Embryonic facial prominence (tissue), 1 donor: ENCODE data around the gene MTCH2.

Experiments
- DNase-seq: peaks from one replicate; pipeline ENCODE4 v3.0.0-alpha.2; 2016; ENCODE audit errors: extremely low spot score

The MTCH2 gene

DNA sequence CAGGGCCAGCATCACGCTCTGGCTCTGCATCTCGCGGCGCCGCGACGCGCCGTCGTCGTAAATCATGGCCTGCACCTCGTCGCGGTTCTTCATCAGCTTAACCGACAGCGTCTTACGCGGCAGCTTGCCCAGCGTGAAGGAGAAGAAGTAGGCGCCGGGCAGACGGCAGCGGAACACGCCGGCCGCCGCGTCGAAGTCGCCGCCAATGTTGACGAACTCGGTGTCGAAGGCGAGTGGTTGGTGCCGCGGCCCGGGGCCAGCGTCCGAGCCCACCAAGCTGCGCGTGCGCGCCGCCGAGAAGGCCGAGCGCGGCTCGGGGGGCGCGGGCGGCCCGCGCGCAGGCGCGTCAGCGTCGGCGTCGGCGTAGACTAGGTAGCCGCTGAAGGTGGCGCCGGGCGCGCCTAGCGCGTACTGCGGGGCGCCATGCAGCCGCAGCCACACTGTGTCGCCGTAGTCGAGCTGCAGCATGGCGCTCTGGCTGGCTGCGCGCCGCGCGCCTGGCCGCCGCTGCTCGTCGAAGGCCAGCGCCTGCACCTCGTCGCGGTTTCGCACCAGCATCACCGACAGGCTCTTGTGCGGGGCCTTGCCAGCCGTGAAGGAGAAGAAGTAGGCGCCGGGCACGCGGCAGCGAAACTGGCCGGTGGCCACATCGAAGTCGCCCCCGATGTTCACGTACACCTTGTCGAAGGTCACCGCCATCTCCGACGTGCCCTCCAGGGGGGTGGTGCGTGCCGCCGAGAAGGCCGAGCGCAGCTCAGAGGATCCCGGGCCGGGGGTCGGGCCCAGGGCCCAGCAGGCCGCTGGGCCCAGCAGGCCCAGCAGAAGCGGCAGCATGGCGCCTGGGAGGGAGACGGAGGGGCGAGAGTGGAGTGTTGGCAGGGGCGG lies 52.1 kb downstream of the MTCH2 start:
- DNase-seq, result no peak

DNA sequence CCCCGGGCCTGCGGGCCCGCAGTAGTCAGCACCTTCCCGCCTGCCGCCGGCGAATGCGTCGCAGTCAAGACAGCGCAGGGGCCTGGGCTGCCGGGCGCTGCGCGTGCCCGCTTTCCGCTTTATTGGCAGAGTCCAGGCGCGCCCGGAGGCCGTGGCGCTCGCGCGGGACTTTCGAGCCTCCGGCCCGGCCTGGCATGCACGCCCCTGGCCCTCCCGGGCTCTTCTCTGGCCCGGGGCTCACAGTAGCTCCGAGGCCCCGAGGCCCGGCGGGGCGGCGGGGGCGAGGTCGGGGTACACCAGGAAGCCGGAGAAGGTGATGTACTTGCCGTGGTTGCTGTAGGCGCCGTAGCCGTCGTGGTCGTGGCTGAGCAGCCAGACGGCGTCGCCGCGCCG lies 52.8 kb downstream of the MTCH2 start:
- no peak for DNase-seq

DNA sequence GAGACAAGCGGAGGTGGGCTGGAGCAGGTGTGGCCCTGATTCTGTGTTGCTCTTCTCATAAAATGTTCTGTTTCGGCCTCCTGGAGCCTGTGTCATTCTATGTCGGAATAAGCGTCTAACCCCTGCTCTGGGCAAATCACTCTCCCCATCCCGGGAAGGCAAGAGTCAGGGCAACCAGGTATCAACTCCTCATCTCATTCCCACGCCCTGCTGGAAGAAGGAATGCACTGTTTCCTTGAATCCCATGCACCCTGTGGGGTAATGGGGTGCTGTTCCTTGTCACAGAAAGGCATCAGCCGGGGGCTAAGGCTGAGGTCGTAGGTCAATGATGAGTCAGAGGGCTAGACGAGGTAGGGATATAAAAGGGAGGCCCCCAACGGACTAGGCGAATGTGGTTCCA lies 53.2 kb downstream of the MTCH2 start:
- no peak for DNase-seq

DNA sequence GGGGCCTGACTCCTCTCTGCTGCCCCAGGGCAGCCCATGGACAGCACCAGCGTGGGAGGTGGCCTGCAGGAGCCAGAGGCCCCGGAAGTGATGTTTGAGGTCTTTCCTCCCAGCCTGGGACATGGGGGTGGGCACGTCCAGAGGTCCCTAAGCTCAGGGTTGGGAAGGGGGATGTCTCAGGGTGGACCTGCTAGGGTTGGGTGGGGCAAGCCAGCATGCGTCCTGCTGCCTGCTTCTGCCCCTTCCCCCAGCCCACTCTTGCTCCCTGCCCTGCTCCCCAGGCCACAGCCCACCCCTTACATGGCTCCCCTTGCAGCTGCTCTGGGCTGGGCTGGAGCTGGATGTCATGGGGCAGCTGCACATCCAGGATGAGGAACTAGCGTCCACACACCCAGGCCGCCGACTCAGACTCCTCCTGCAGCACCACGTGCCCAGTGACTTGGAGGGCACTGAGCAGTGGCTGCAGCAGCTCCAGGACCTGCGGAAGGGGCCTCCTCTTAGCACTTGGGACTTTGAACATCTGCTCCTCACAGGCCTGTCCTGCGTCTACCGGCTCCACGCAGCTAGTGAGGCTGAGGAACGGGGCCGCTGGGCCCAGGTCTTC lies 54.5 kb downstream of the MTCH2 start:
- DNase-seq, result no peak

DNA sequence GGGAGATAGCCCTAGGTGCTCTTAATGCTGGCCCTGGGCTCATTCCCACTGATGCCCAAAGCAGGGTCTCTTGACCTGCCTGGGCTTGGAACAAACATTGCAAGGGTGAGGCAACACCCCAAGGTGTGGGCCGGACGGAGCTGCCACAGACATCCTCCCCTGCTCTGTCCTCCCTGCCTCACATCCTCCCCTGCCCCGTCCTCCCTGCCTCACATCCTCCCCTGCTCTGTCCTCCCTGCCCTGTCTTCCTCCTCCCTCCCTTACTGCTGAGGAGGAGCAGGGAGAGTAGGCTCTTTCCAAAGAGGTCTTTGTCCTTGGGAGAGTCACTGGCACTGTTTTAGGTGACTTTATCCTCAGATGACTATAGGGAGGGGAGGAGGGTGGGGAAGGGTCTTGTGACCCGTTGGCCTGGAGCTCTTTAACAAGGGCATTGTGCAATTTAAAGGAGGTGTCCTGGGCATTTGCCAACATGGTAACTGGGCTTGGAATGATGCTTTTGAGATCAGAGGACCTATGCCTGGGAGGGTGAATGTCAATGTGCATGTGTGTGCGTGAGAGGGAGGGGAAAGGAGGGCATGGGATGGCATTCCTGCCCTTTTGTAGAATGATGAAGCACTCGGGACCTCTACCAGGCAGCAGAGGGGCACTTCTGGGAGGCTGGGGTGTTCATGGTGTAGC lies 55.2 kb downstream of the MTCH2 start:
- DNase-seq, result no peak

DNA sequence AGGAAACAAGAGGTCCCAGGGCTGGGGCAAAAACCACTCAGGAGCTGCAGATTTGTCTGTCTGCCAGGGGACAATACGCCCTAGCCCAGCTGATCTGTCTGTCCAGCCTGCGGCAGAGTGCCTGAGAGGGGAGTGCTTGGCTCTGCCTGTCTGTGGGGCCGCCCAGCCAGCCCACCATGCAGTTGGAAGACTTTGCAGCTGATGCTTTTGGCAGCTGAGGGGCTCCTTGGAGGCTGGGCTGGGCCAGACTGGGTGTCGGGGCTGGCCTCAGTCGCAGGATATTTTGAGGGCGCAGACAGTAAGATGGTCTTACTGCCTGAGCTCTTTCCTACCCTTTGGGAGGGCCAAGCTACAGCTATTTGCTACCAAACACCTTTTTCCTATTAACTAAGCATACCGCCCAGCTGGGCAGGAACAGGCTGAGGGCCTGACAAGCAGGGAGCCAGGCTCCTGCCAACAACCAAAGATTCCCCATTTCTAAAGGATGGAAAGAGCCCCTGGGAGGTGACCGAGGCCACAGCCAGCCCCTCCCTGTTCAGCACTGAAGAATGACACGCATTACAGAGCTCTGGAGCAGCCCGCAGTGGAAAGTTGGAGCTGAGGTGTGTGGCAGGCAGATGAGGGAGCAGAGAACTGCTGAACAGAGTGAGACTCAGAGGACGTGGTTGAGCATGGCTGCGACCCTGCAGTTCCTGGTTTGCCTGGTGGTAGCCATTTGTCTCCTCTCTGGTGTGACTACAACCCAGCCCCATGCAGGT lies 56.1 kb downstream of the MTCH2 start, which contains the start of gene FAM180B:
Gene FAM180B, plus strand, starts transcription at position 581 of the 758 bp plus-strand sequence. Its CDS starts 91 bp downstream, at position 672.
- DNase-seq, result no peak

DNA sequence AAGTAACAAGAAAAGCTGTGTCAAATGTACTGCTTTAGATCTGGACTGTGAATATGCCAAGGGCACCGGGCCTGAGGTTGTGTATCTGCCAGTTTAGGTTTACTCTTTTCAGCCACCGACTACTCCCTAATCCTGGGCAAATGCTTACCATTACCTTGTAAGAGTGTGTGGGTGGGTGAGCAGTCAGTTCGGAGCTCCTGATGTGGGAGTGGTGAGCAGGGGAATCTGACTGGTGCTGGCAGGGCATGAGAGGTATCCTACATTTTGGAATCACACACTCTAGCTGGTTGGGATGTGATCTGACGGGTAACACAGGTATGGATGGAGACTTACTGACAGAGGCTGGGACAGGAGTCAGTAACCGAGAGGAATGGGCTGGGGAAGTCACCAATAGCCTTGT lies 58.5 kb downstream of the MTCH2 start:
- no peak for DNase-seq

DNA sequence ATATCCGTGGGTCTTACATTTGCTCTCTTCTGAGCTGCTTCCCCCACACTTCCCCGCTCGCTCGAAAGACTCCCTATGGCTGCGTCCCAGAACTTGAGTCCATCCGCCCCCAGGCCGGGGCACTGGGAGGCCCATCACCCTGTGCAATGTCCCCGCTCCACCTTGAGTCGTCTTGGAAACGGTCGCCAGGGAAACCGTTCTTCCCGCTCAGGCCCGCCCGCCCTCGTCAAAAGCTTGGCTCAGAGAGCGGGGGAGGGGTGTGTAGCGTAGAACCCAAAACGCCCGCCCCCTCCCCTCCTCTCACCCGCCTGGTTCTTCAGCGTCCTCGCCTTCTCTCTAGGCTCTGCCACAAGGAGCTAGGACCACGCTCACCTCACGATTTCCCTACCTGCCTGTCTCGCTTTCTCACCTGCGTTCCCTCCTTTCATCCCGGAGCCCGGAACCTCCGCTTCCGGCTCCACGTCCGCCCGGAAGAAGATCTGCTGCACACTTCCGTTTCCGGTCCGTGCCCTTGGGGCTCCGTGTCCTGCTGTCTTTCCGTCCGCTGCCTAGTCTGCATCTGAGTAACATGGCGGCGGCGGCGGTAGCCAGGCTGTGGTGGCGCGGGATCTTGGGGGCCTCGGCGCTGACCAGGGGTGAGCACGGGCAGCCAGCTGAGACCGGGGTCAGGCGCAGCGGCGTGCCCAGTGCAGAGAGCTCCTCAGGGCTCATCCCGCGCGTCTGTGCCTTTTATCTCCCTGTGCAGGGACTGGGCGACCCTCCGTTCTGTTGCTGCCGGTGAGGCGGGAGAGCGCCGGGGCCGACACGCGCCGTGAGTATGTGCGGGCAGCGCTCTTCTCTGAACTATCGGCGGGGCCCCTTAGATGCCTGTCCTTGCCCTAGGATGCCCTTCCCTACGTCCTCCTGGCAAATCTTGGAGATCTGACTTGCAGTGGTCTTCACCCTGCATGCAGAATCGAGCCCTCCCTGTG lies 63.5 kb downstream of the MTCH2 start, which contains the start of the genes KBTBD4 and NDUFS3:
Gene KBTBD4, minus strand, starts transcription at position 447 of the 971 bp plus-strand sequence. Its CDS starts 19 bp downstream, at position 428.
Gene NDUFS3, plus strand, starts transcription at position 551 of the 971 bp plus-strand sequence. Its CDS starts 18 bp downstream, at position 569.
- DNase-seq, result peak; percentile 90

DNA sequence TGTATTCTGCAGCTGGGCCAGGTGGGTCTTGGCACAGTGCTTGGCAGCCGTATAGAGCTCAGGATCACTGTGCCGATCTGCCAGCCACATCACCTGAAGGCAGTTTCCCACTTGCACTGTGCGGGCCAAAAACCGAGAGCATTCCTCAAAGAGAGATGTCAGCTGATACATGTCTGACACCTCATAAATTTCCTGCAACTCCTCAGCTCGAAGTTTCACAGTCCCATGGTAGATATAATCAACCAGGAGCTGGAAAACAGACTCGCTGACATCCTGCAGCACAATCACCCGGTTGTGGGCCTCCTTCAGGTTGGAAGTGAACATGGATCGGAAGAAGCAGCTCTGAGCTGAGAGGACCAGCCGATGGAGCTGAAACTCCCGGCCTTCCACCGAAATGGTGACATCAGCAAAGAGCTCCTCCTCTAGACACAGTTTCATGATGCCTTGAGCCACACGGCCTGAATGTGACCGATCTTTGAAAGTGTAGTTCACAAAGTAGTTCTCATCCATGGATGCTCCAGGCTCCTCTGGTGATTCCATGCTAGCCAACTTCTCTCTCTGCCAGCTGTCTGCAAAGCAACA lies 64.8 kb downstream of the MTCH2 start:
- no peak for DNase-seq

DNA sequence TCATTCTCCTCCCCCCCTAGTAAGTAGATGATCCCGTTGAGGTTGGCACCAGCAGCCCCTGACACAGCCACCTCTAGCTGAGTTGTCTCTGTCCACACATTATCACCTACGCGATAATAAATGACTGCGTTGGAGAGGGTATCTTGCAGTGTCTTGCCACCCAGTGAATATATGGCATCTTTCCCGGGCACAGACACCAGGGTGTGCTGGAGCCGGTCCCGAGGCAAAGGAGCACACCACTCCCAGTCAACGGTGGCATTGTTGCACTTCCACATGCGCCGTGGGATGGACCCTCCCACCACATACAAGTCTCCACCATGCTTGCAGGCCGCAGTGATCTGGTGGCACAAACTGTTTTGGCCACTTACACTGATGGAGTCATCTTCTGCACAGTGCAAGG lies 69.0 kb downstream of the MTCH2 start:
- no peak for DNase-seq

DNA sequence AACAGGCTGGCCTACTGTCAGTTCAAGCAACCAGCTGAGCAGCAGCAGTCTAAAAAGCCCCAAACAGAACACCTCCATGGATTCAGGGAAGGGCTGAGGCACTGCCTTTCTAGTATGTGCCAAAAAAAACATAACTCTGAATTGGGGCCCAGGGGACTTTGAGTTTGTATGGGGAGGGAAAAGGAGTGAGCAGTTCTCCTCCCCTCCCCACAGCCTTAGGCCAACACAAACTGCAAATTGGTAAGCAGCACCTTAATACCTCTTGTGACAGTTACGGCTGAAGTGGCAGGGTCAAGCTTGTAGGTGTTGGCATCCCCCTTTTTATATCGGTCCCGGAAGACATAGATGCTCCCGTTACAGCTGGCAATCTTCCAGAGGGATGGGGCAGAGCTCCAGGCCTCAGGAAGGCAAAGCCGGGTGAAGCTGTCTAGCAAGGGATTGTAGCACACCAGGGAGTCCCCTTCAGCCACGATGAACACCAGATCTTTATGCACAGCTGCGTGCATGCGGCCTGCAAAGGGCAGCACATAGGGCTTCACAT lies 69.6 kb downstream of the MTCH2 start:
- DNase-seq, result no peak

DNA sequence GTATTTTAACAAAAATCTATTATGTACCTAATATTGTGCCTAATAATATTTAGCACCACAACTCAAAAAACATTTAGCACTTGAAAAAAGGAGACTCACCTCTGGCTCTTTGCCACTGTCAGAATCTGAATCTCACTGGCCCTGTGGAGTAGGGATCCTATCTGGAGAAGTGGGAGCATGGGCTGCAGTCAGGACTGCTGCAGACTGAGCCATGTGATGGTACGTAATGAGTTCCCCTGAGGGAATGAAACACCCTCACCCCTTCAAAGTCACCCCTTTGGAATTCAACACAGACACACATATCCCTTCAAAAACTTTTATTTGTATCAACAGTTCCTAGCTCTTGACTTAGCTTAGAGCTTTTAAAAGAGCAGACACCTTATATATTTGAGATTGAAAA lies 70.5 kb downstream of the MTCH2 start:
- no peak for DNase-seq

DNA sequence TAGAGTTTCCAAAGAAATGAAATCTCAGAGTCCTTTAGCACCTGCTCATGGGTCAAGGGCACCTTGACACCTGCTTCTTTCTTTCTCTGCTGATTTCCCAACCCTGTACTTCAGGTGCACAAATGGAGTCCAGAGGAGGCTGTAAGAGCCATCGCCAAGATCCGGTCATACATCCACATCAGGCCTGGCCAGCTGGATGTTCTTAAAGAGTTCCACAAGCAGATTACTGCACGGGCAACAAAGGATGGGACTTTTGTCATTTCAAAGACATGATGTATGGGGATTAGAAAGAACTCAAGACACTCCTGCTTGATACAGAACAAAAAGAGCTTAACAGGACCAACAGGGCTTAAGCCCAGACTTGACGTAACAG lies 71.0 kb downstream of the MTCH2 start:
- no peak for DNase-seq

DNA sequence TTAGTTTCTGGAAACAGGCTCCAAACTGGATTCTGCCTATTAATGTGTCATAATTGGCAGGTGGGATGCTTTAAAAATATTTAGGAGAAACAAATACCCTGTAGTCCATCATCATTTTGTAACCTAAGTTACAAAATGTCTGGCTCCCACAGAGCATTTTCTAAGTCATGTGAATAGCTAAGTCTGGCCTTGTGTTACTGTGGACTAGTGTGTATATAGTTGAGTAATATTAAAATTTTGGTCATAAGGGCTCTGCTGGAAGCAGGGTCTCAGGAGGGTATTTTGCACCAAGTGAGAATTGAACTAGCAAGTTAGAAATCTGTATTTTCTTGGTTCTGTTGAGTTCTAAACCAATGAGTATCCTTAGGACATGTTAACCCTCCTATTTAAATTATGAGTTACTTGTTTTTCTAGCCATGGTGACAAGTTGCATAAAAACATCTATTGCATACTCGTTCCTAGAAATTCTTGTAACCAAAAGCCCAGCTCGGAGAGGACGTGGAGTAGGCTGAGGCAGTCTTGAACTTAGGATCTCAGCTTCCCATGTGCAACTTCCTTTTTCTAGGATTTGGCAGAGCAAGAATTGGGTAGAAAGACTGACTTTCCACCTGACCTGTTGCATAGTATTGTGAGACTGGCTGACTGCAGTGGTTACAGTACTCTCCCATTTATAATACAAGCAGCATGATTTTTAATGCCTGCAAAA lies 71.6 kb downstream of the MTCH2 start:
- no peak for DNase-seq

DNA sequence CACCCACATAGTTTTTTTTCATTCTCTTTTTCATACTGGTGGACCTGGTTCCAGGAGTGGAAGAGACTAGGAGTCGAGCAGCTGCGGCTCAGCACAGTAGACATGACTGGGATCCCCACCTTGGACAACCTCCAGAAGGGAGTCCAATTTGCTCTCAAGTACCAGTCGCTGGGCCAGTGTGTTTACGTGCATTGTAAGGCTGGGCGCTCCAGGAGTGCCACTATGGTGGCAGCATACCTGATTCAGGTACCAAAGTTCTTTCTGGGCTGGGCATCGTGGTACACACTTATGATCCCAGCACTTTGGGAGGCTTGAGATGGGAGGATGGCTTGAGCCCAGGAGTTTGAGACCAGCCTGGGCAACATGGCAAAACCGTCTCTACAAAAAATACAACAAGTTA lies 72.7 kb downstream of the MTCH2 start:
- DNase-seq, result no peak
